Heart left ventricle (tissue), 13 donors: ENCODE measurements around the gene KCND3.

Source experiments
- POLR2A ChIP-seq, 2 donors: fragments of 450-650 bp; IDR thresholded peaks; one replicate each; pipeline ENCODE4 v1.6.1; 2017; ENCODE audit warnings: antibody characterized with exemption in 2 of 2, mild to moderate bottlenecking in 2 of 2, moderate library complexity in 2 of 2
- TF ChIP-seq, protein P1 (sequence below), 12 donors: fragments of 200-600 bp; sonication (generic) in 4 of 12; IDR thresholded peaks; one replicate each; pipeline versions ENCODE4 v1.5.0 to v1.8.0; 2018 to 2022; ENCODE audit warnings: antibody characterized with exemption in 12 of 12, mild to moderate bottlenecking in 5 of 12
- donor health status: ischemic (EF 13 %, LVEDD 7.1; RV severe dilation, severe dysfunction).
- donor health status: DM: no; HTN: yes; CAD: no.
- donor health status: DM: no; HTN: no; CAD: no.
- donor health status: ischemic (EF 25% LVEDD 6.9; RV normal size, moderate dysfunction).
- donor health status: ischemic (EF 25% LVEDD 5.7; RV mildly dilated, moderate dysfunction).
- donor health status: ischemic (EF 35%, LVEDD 5.7; RV mildly dilated, moderate dysfunction).
- donor health status: nonischemic (EF 11% LVEDD 7.7; RV severe dilation, severe dysfunction).
- donor health status: DM: yes; HTN: yes; CAD: no.
- donor health status: PGD.
- donor health status: ischemic (EF 29% LVEDD 5.4; RV normal size, mild dysfunction).
- donor health status: nonischemic (EF 23%, LVEDD 6.1; RV moderate dilation, normal function).

DNA sequence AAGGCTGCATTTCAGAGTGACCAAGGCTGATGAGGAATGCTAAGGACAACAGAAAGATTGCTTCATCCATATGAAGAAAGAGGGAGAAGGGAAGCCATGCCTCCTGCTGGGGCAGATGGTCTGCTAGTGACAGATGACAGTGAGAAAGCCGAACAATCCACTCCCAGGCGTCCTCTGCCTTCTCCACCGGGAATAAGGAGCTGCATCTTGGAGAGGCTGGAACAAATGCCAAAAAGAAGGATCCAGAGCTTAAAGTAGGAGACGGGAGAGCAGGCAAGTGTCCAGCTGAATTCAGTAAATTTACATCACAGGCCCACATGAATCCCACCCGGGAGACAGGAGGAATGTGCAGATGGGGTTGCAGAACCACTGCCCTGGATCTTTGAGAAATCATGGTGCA lies 200.3 kb downstream of the KCND3 start:
- TF ChIP-seq, protein P1, sequence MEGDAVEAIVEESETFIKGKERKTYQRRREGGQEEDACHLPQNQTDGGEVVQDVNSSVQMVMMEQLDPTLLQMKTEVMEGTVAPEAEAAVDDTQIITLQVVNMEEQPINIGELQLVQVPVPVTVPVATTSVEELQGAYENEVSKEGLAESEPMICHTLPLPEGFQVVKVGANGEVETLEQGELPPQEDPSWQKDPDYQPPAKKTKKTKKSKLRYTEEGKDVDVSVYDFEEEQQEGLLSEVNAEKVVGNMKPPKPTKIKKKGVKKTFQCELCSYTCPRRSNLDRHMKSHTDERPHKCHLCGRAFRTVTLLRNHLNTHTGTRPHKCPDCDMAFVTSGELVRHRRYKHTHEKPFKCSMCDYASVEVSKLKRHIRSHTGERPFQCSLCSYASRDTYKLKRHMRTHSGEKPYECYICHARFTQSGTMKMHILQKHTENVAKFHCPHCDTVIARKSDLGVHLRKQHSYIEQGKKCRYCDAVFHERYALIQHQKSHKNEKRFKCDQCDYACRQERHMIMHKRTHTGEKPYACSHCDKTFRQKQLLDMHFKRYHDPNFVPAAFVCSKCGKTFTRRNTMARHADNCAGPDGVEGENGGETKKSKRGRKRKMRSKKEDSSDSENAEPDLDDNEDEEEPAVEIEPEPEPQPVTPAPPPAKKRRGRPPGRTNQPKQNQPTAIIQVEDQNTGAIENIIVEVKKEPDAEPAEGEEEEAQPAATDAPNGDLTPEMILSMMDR (IDR thresholded peaks at IDR 0.05) = no peak
- TF ChIP-seq POLR2A (IDR thresholded peaks at IDR 0.05) = no peak
